GM21526 (cell line): ENCODE measurements around the gene PPP1R10.
"Not testable (repeated sequence)": the region's sequence is repeated elsewhere in the genome, so short reads cannot be mapped to it uniquely, and the experiment has no call there.

Source experiments
- ATAC-seq: cut with Tn5 transposase; IDR thresholded peaks from one replicate; pipeline ENCODE4 v1.9.1; 2021; ENCODE audit warnings: moderate library complexity; ENCODE audit not compliant: unreplicated experiment, low FRiP score

Gene PPP1R10

GRCh38 chr6:30599625-30600324, 17.3 kb downstream of the PPP1R10 start:
- no peak for ATAC-seq

- ATAC-seq: no peak
Measured at GRCh38 chr6:30598912-30599624, 18.0 kb downstream of the PPP1R10 start.

- ATAC-seq: not testable (repeated sequence)
Measured at GRCh38 chr6:30597315-30598144, 19.5 kb downstream of the PPP1R10 start.

- no peak for ATAC-seq
Measured at GRCh38 chr6:30592287-30592686, 24.8 kb downstream of the PPP1R10 start.

GRCh38 chr6:30591008-30591407, 26.0 kb downstream of the PPP1R10 start:
- ATAC-seq: no peak

GRCh38 chr6:30590509-30590908, 26.5 kb downstream of the PPP1R10 start:
- ATAC-seq: no peak

GRCh38 chr6:30589754-30590358, 27.2 kb downstream of the PPP1R10 start:
- ATAC-seq: no peak

- no peak for ATAC-seq
Measured at GRCh38 chr6:30583921-30584320, 33.1 kb downstream of the PPP1R10 start.

- ATAC-seq: no peak
Measured at GRCh38 chr6:30578051-30578450, 39.0 kb downstream of the PPP1R10 start.

- no peak for ATAC-seq
Measured at GRCh38 chr6:30573113-30573512, 43.9 kb downstream of the PPP1R10 start.

- no peak for ATAC-seq
Measured at GRCh38 chr6:30572148-30572547, 44.9 kb downstream of the PPP1R10 start.

- no peak for ATAC-seq
Measured at GRCh38 chr6:30571762-30572082, 45.3 kb downstream of the PPP1R10 start.

GRCh38 chr6:30571075-30571761, 45.8 kb downstream of the PPP1R10 start, which contains the start of gene ABCF1:
Gene ABCF1 (plus strand): TSS chr6:30571442. CDS start chr6:30571488, 46 bp downstream.
- peak; percentile 85 for ATAC-seq

- peak; percentile 8 for ATAC-seq
Measured at GRCh38 chr6:30570740-30571074, 46.3 kb downstream of the PPP1R10 start.

GRCh38 chr6:30570263-30570662, 46.8 kb downstream of the PPP1R10 start:
- ATAC-seq: no peak

GRCh38 chr6:30568245-30568644, 48.8 kb downstream of the PPP1R10 start:
- no peak for ATAC-seq

GRCh38 chr6:30565772-30566171, 51.3 kb downstream of the PPP1R10 start:
- no peak for ATAC-seq

- ATAC-seq: no peak
Measured at GRCh38 chr6:30564114-30564513, 52.9 kb downstream of the PPP1R10 start.

GRCh38 chr6:30562470-30563425, 54.3 kb downstream of the PPP1R10 start:
- no peak for ATAC-seq
